AG08396 (cell line): Measurements from ENCODE around the gene HS3ST4.

Experiments used
- DNase-seq: peaks from one replicate; pipeline ENCODE4 v3.0.0; 2012; ENCODE audit warnings: low spot score, mixed read lengths

Gene HS3ST4

GRCh38 chr16:25691519-25692091 is at the start of gene HS3ST4:
TSS of gene HS3ST4 (plus strand) at chr16:25691959.
- no peak for DNase-seq

GRCh38 chr16:25643633-25644032 is 48.1 kb upstream of the HS3ST4 start:
- no peak for DNase-seq

- DNase-seq: no peak
Observed at GRCh38 chr16:25656639-25657038, 35.1 kb upstream of the HS3ST4 start.

- no peak for DNase-seq
Observed at GRCh38 chr16:25676820-25677219, 14.9 kb upstream of the HS3ST4 start.

GRCh38 chr16:25679511-25679910 is 12.2 kb upstream of the HS3ST4 start:
- DNase-seq: no peak

GRCh38 chr16:25689137-25689836 is 2.5 kb upstream of the HS3ST4 start:
- no peak for DNase-seq

GRCh38 chr16:25690552-25691143 is 1.1 kb upstream of the HS3ST4 start:
- no peak for DNase-seq

GRCh38 chr16:25692351-25692741 is 587 bp downstream of the HS3ST4 start:
- DNase-seq: no peak

GRCh38 chr16:25692742-25693508 is 1.2 kb downstream of the HS3ST4 start:
- no peak for DNase-seq

GRCh38 chr16:25693631-25694030 is 1.9 kb downstream of the HS3ST4 start:
- no peak for DNase-seq

GRCh38 chr16:25699069-25699468 is 7.3 kb downstream of the HS3ST4 start:
- DNase-seq: no peak

- no peak for DNase-seq
Observed at GRCh38 chr16:25700547-25700946, 8.8 kb downstream of the HS3ST4 start.

- no peak for DNase-seq
Observed at GRCh38 chr16:25707553-25707952, 15.8 kb downstream of the HS3ST4 start.

GRCh38 chr16:25707982-25708583 is 16.3 kb downstream of the HS3ST4 start:
- peak; percentile 11 for DNase-seq

- DNase-seq: no peak
Observed at GRCh38 chr16:25709213-25709612, 17.5 kb downstream of the HS3ST4 start.

GRCh38 chr16:25713785-25714570 is 22.2 kb downstream of the HS3ST4 start:
- DNase-seq: no peak

GRCh38 chr16:25716186-25716585 is 24.4 kb downstream of the HS3ST4 start:
- DNase-seq: no peak

GRCh38 chr16:25721439-25721838 is 29.7 kb downstream of the HS3ST4 start:
- no peak for DNase-seq

GRCh38 chr16:25726430-25727098 is 34.8 kb downstream of the HS3ST4 start:
- DNase-seq: no peak

GRCh38 chr16:25729188-25729915 is 37.6 kb downstream of the HS3ST4 start:
- DNase-seq: no peak
